Measurements from ENCODE around the gene RGS7BP.

- TF ChIP-seq YY1 (IDR thresholded peaks at IDR 0.05; ENCODE audit: insufficient read depth, insufficient read length) (no peak), ZNF274 (IDR thresholded peaks at IDR 0.05; ENCODE audit: low read depth, low read length) (no peak), SUZ12 (IDR thresholded peaks at IDR 0.05; ENCODE audit: extremely low read depth, insufficient read depth, insufficient read length) (no peak)
Observed at GRCh38 chr5:64576250-64576649, 70.4 kb downstream of the RGS7BP start.
